CD8-positive, alpha-beta memory T cell (primary cell): ENCODE data around the gene OXGR1. TPM values are rescaled to one million over a fixed set of nuclear protein-coding genes. Genes with fewer than 3 reads are reported as not detected.

Experiments used
- CTCF ChIA-PET: fragments of 350-600 bp; sonication (Branson Sonifier 250); formaldehyde crosslinking; loops from one replicate; lab custom pipeline; 2021; ENCODE audit warnings: antibody characterized with exemption; lab: Charles Lee
- POLR2A ChIA-PET: fragments of 350-600 bp; sonication (Branson Sonifier 250); formaldehyde crosslinking; loops from one replicate; lab custom pipeline; 2021; ENCODE audit warnings: antibody characterized with exemption; lab: Charles Lee
- DNase-seq, 5 donors: peaks; one replicate each; pipeline versions ENCODE4 v3.0.0 to v3.0.0-alpha.2; 2020 to 2022; ENCODE audit warnings: mixed read lengths in 1 of 5
- H3K27ac ChIP-seq: one replicate; pipeline ENCODE4 v1.7.0; 2013; ENCODE audit warnings: low read depth, mild to moderate bottlenecking, low read length, moderate library complexity
- H3K27me3 ChIP-seq: 2 replicates; pipeline ENCODE4 v1.7.0; 2013; ENCODE audit warnings: low read length, mild to moderate bottlenecking; ENCODE audit not compliant: insufficient read depth, poor library complexity, severe bottlenecking
- H3K36me3 ChIP-seq: 2 replicates; pipeline ENCODE4 v1.7.0; 2013; ENCODE audit warnings: mild to moderate bottlenecking, low read length, moderate library complexity; ENCODE audit not compliant: insufficient read depth
- H3K4me1 ChIP-seq: 2 replicates; pipeline ENCODE4 v1.7.0; 2013; ENCODE audit warnings: mild to moderate bottlenecking, low read length, moderate library complexity; ENCODE audit not compliant: insufficient read depth
- H3K4me3 ChIP-seq: 2 replicates; pipeline ENCODE4 v1.7.0; 2013; ENCODE audit warnings: mild to moderate bottlenecking, low read length
- H3K9me3 ChIP-seq: 2 replicates; pipeline ENCODE4 v1.7.0; 2013; ENCODE audit warnings: mild to moderate bottlenecking, low read length
- H3K27ac Mint-ChIP-seq, 8 donors: one replicate each; pipeline ENCODE4 v1.8.0; 2020 to 2021; ENCODE audit warnings: mixed read lengths in 8 of 8, mild to moderate bottlenecking in 6 of 8, inconsistent platforms in 3 of 8, moderate library complexity in 3 of 8
- H3K27me3 Mint-ChIP-seq, 2 donors: one replicate each; pipeline ENCODE4 v1.8.0; 2020 to 2021; ENCODE audit warnings: mixed read lengths in 2 of 2, mild to moderate bottlenecking in 1 of 2, moderate library complexity in 1 of 2
- H3K36me3 Mint-ChIP-seq, 3 donors: one replicate each; pipeline ENCODE4 v1.8.0; 2020 to 2021; ENCODE audit warnings: mixed read lengths in 3 of 3, inconsistent platforms in 1 of 3, mild to moderate bottlenecking in 1 of 3
- H3K4me1 Mint-ChIP-seq, 3 donors: one replicate each; pipeline ENCODE4 v1.8.0; 2020 to 2021; ENCODE audit warnings: mixed read lengths in 3 of 3, inconsistent platforms in 1 of 3, mild to moderate bottlenecking in 1 of 3
- H3K4me3 Mint-ChIP-seq, 7 donors: one replicate each; pipeline ENCODE4 v1.8.0; 2020 to 2021; ENCODE audit warnings: mixed read lengths in 7 of 7, mild to moderate bottlenecking in 6 of 7, moderate library complexity in 4 of 7, inconsistent platforms in 2 of 7
- H3K9me3 Mint-ChIP-seq, 5 donors: one replicate each; pipeline ENCODE4 v1.8.0; 2020 to 2022; ENCODE audit warnings: mixed read lengths in 5 of 5, mild to moderate bottlenecking in 3 of 5, moderate library complexity in 2 of 5, inconsistent platforms in 1 of 5
- polyA plus RNA-seq: library from polyadenylated mRNA; unstranded; fragments of 300-500 nt; fragmentation: Illumina TruSeq; gene quantifications from one replicate; pipeline ENCODE4 v1.2.3, GENCODE V29; 2021
- total RNA-seq, 2 experiments: library from RNA; stranded (reverse); gene quantifications; one replicate each; pipeline ENCODE4 v1.2.3, GENCODE V29; 2021

Gene OXGR1
- total and polyA plus RNA-seq, 3 experiments from 2014 or later: not detected

- H3K4me3 ChIP-seq: no peak overlapping the region
- H3K4me1 Mint-ChIP-seq: peaks cover 0 to 9% (median 0%) of the 10 kb centered on the region in 3 donors
- no peaks in the 10 kb centered on the region for H3K27me3 ChIP-seq
- H3K27ac Mint-ChIP-seq: no peak overlapping the region
- POLR2A ChIA-PET: no interaction called here
- H3K36me3 Mint-ChIP-seq: no peaks in the 10 kb centered on the region
- no peaks in the 10 kb centered on the region for H3K9me3 Mint-ChIP-seq
- no peak overlapping the region for H3K4me3 Mint-ChIP-seq
- no peaks in the 10 kb centered on the region for H3K36me3 ChIP-seq
- H3K4me1 ChIP-seq: no peaks in the 10 kb centered on the region
- no peak for DNase-seq
- CTCF ChIA-PET: no interaction called here
- peaks cover 9 to 56% of the 10 kb centered on the region in 2 donors for H3K27me3 Mint-ChIP-seq
- H3K9me3 ChIP-seq: no peaks in the 10 kb centered on the region
- H3K27ac ChIP-seq: no peak overlapping the region
These were observed 28.8 kb upstream of the OXGR1 start for GRCh38 chr13:97023117-97023516.

GRCh38 chr13:97021241-97021640 lies 27.0 kb upstream of the OXGR1 start:
- DNase-seq: no peak
- CTCF ChIA-PET: no interaction called here

GRCh38 chr13:97020689-97021240 lies 26.5 kb upstream of the OXGR1 start:
- Mint-ChIP-seq H3K9me3 (no peaks in the 10 kb centered on the region), H3K27ac (no peak overlapping the region), H3K36me3 (no peaks in the 10 kb centered on the region), H3K4me1 (peaks cover 2% of the 10 kb centered on the region in 3 donors), H3K27me3 (peaks cover 9 to 62% of the 10 kb centered on the region in 2 donors), H3K4me3 (no peak overlapping the region)
- DNase-seq: no peak
- Histone ChIP-seq H3K27ac (no peak overlapping the region), H3K9me3 (no peaks in the 10 kb centered on the region), H3K4me3 (no peak overlapping the region), H3K36me3 (no peaks in the 10 kb centered on the region), H3K27me3 (no peaks in the 10 kb centered on the region), H3K4me1 (no peaks in the 10 kb centered on the region)
- POLR2A ChIA-PET: no interaction called here
- CTCF ChIA-PET: no interaction called here

More at GRCh38 chr13:97021241-97021640, 27.0 kb upstream of the OXGR1 start:
- H3K27ac ChIP-seq: no peak overlapping the region
- no peak overlapping the region for H3K27ac Mint-ChIP-seq
- no peak overlapping the region for H3K4me3 Mint-ChIP-seq
- no peak overlapping the region for H3K4me3 ChIP-seq
- no peaks in the 10 kb centered on the region for H3K4me1 Mint-ChIP-seq
- H3K36me3 Mint-ChIP-seq: no peaks in the 10 kb centered on the region
- no peaks in the 10 kb centered on the region for H3K9me3 Mint-ChIP-seq
- no peaks in the 10 kb centered on the region for H3K9me3 ChIP-seq
- H3K27me3 ChIP-seq: no peaks in the 10 kb centered on the region
- peaks cover 9 to 62% of the 10 kb centered on the region in 2 donors for H3K27me3 Mint-ChIP-seq
- no peaks in the 10 kb centered on the region for H3K4me1 ChIP-seq
- POLR2A ChIA-PET: no interaction called here
- H3K36me3 ChIP-seq: no peaks in the 10 kb centered on the region

GRCh38 chr13:97020194-97020593 lies 25.9 kb upstream of the OXGR1 start:
- no peaks in the 10 kb centered on the region for H3K27me3 ChIP-seq
- no peak for DNase-seq
- H3K4me1 ChIP-seq: no peaks in the 10 kb centered on the region
- H3K36me3 Mint-ChIP-seq: no peaks in the 10 kb centered on the region
- peaks cover 9 to 66% of the 10 kb centered on the region in 2 donors for H3K27me3 Mint-ChIP-seq
- no peak overlapping the region for H3K4me3 Mint-ChIP-seq
- H3K4me1 Mint-ChIP-seq: peaks cover 7% of the 10 kb centered on the region in 3 donors
- no peak overlapping the region for H3K27ac ChIP-seq
- no peaks in the 10 kb centered on the region for H3K9me3 Mint-ChIP-seq
- CTCF ChIA-PET: interaction anchor here (3.7 kb wide), 1 partner anchor 14 kb away, joined by 12 read pairs; no protein-coding TSS in a partner anchor
- POLR2A ChIA-PET: no interaction called here
- no peaks in the 10 kb centered on the region for H3K9me3 ChIP-seq
- H3K4me3 ChIP-seq: no peak overlapping the region
- H3K36me3 ChIP-seq: no peaks in the 10 kb centered on the region
- no peak overlapping the region for H3K27ac Mint-ChIP-seq

GRCh38 chr13:97019236-97019635 lies 25.0 kb upstream of the OXGR1 start:
- peaks cover 7 to 9% (median 7%) of the 10 kb centered on the region in 3 donors for H3K4me1 Mint-ChIP-seq
- H3K9me3 ChIP-seq: no peaks in the 10 kb centered on the region
- H3K36me3 Mint-ChIP-seq: no peaks in the 10 kb centered on the region
- ChIA-PET CTCF (interaction anchor here (3.7 kb wide), 1 partner anchor 13 kb away, joined by 12 read pairs; no protein-coding TSS in a partner anchor), POLR2A (no interaction called here)
- DNase-seq: no peak
- no peaks in the 10 kb centered on the region for H3K36me3 ChIP-seq
- no peaks in the 10 kb centered on the region for H3K9me3 Mint-ChIP-seq
- H3K27ac Mint-ChIP-seq: no peak overlapping the region
- H3K27me3 ChIP-seq: no peaks in the 10 kb centered on the region
- H3K4me1 ChIP-seq: no peaks in the 10 kb centered on the region
- H3K27me3 Mint-ChIP-seq: peaks cover 13 to 63% of the 10 kb centered on the region in 2 donors
- no peak overlapping the region for H3K4me3 Mint-ChIP-seq
- H3K4me3 ChIP-seq: no peak overlapping the region
- no peak overlapping the region for H3K27ac ChIP-seq

- POLR2A ChIA-PET: no interaction called here
- no peaks in the 10 kb centered on the region for H3K9me3 ChIP-seq
- no peaks in the 10 kb centered on the region for H3K36me3 Mint-ChIP-seq
- H3K4me1 ChIP-seq: no peaks in the 10 kb centered on the region
- H3K4me3 ChIP-seq: no peak overlapping the region
- no peaks in the 10 kb centered on the region for H3K36me3 ChIP-seq
- peaks cover 12 to 67% of the 10 kb centered on the region in 2 donors for H3K27me3 Mint-ChIP-seq
- H3K27ac Mint-ChIP-seq: peak overlapping the region in 1 of 8 donors; percentile 48
- no peaks in the 10 kb centered on the region for H3K9me3 Mint-ChIP-seq
- H3K27ac ChIP-seq: no peak overlapping the region
- H3K27me3 ChIP-seq: no peaks in the 10 kb centered on the region
- peak in 4 of 5 donors; percentile 8 to 52 (median 24) for DNase-seq
- no peak overlapping the region for H3K4me3 Mint-ChIP-seq
- CTCF ChIA-PET: interaction anchor here (0.7 to 3.7 kb wide), 3 partner anchors 12 to 352 kb away, joined by 3 to 12 read pairs (median 3); no protein-coding TSS in a partner anchor
- H3K4me1 Mint-ChIP-seq: peaks cover 7 to 9% (median 7%) of the 10 kb centered on the region in 3 donors
These were observed 23.9 kb upstream of the OXGR1 start for GRCh38 chr13:97018029-97018819.

- H3K4me3 ChIP-seq: no peak overlapping the region
- no peak overlapping the region for H3K4me3 Mint-ChIP-seq
- CTCF ChIA-PET: interaction anchor here (1.3 to 3.7 kb wide), 2 partner anchors 11 to 352 kb away, joined by 3 to 12 read pairs; no protein-coding TSS in a partner anchor
- no peaks in the 10 kb centered on the region for H3K4me1 ChIP-seq
- peaks cover 0 to 2% (median 0%) of the 10 kb centered on the region in 5 donors for H3K9me3 Mint-ChIP-seq
- no peak overlapping the region for H3K27ac ChIP-seq
- no peak overlapping the region for H3K27ac Mint-ChIP-seq
- peaks cover 7 to 9% (median 7%) of the 10 kb centered on the region in 3 donors for H3K4me1 Mint-ChIP-seq
- H3K36me3 ChIP-seq: no peaks in the 10 kb centered on the region
- H3K9me3 ChIP-seq: no peaks in the 10 kb centered on the region
- POLR2A ChIA-PET: no interaction called here
- H3K27me3 Mint-ChIP-seq: peaks cover 12 to 64% of the 10 kb centered on the region in 2 donors
- DNase-seq: no peak
- H3K36me3 Mint-ChIP-seq: no peaks in the 10 kb centered on the region
- no peaks in the 10 kb centered on the region for H3K27me3 ChIP-seq
These were observed 23.0 kb upstream of the OXGR1 start for GRCh38 chr13:97017322-97017721.
